Osteocyte (in vitro differentiated cells): ENCODE measurements around the gene ITGA3. TPM values are rescaled to one million over a fixed set of nuclear protein-coding genes. Genes with fewer than 3 reads are reported as not detected.

Experiments used
- DNase-seq: peaks from one replicate; pipeline ENCODE4 v3.0.0; 2021; ENCODE audit warnings: mixed read lengths; ENCODE audit not compliant: unreplicated experiment; ENCODE audit errors: extremely low spot score
- H3K27ac Mint-ChIP-seq: one replicate; pipeline ENCODE4 v1.8.0; 2021; ENCODE audit warnings: mild to moderate bottlenecking, mixed read lengths; ENCODE audit not compliant: unreplicated experiment
- H3K27me3 Mint-ChIP-seq: one replicate; pipeline ENCODE4 v1.8.0; 2021; ENCODE audit warnings: mixed read lengths; ENCODE audit not compliant: unreplicated experiment
- H3K36me3 Mint-ChIP-seq: one replicate; pipeline ENCODE4 v1.8.0; 2021; ENCODE audit warnings: mixed read lengths; ENCODE audit not compliant: unreplicated experiment
- H3K4me1 Mint-ChIP-seq: one replicate; pipeline ENCODE4 v1.8.0; 2021; ENCODE audit warnings: mixed read lengths; ENCODE audit not compliant: unreplicated experiment
- H3K4me3 Mint-ChIP-seq: one replicate; pipeline ENCODE4 v1.8.0; 2021; ENCODE audit warnings: mild to moderate bottlenecking, moderate library complexity, mixed read lengths; ENCODE audit not compliant: unreplicated experiment
- H3K9me3 Mint-ChIP-seq: one replicate; pipeline ENCODE4 v1.8.0; 2021; ENCODE audit warnings: mixed read lengths; ENCODE audit not compliant: unreplicated experiment
- total RNA-seq: library from RNA; stranded (reverse); gene quantifications from 2 replicates; pipeline ENCODE4 v1.2.1, GENCODE V29; 2021
- TF ChIP-seq, protein P1 (sequence below): fragments of 200-600 bp; sonication (generic); IDR thresholded peaks from 2 replicates; pipeline ENCODE4 v1.5.0; 2021; ENCODE audit warnings: antibody characterized with exemption, mild to moderate bottlenecking, moderate library complexity

The ITGA3 gene
- total RNA-seq, 1 donor from 2014 or later = 201 TPM

DNA sequence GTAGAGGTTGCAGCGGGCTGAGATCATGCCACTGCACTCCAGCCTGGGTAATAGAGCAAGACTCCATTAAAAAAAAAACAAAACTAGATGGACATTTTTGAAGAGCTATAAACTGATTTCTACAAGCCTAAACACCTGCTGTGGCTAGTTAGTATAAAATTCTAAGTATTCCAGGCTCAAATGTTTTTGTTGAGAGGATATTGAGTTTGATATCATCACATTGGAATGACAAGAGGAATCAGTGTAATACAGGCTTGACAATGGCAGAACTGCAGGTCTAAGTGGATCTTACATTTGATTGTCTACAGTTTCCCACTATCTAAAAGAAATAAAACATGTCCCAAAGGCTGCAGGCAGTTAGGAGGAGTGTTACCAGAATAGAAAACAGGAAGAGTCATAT is 37.0 kb upstream of the ITGA3 start:
- H3K27me3 Mint-ChIP-seq = peaks cover 4% of the 10 kb centered on the region
- TF ChIP-seq, protein P1, sequence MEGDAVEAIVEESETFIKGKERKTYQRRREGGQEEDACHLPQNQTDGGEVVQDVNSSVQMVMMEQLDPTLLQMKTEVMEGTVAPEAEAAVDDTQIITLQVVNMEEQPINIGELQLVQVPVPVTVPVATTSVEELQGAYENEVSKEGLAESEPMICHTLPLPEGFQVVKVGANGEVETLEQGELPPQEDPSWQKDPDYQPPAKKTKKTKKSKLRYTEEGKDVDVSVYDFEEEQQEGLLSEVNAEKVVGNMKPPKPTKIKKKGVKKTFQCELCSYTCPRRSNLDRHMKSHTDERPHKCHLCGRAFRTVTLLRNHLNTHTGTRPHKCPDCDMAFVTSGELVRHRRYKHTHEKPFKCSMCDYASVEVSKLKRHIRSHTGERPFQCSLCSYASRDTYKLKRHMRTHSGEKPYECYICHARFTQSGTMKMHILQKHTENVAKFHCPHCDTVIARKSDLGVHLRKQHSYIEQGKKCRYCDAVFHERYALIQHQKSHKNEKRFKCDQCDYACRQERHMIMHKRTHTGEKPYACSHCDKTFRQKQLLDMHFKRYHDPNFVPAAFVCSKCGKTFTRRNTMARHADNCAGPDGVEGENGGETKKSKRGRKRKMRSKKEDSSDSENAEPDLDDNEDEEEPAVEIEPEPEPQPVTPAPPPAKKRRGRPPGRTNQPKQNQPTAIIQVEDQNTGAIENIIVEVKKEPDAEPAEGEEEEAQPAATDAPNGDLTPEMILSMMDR = no peak

DNA sequence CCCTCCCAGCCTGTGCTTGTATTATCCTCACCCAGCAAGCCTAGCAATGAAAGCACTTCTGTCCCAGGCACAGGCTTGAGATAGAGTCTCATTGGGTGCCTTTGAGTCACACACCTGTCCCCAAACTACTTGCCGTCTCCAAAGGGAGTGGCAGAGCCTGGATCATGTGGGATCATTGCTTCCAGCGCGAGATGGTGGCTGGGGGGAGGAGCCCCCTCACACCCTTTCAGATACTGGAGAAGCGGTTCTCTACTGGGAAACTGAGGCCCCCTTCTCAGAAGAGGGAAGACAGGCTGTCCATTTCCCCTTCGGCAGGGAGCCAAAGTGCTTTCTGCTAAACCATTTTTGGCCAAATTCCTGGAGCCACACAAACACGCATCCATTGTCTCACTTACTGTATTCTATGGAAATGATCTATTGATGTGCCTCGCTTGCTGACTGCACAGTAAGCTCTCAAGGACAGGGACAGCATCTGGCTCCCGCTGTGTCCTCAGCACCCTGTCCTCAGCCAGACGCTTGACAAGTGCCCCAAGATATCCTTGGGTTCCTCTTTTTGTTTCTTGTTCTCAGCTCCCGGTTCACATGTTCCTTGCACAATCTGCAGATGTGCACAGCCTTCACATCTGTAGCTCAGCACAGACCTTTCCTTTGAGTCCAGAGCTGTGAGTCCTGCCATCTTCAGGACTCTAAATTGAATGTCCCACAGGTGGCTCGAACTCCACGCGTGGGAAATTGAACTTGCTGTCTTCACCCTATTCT is 34.9 kb upstream of the ITGA3 start:
- DNase-seq = peak; percentile 60
- TF ChIP-seq, protein P1 = no peak
- Mint-ChIP-seq H3K27ac (no peak overlapping the region), H3K9me3 (no peaks in the 10 kb centered on the region), H3K4me1 (peaks cover 13% of the 10 kb centered on the region), H3K4me3 (no peak overlapping the region), H3K36me3 (no peaks in the 10 kb centered on the region), H3K27me3 (peaks cover 4% of the 10 kb centered on the region)

More for the DNA sequence above, 37.0 kb upstream of the ITGA3 start:
- Mint-ChIP-seq H3K4me1 (peaks cover 13% of the 10 kb centered on the region), H3K9me3 (peaks cover 6% of the 10 kb centered on the region), H3K27ac (no peak overlapping the region), H3K4me3 (no peak overlapping the region), H3K36me3 (no peaks in the 10 kb centered on the region)
- no peak for DNase-seq

DNA sequence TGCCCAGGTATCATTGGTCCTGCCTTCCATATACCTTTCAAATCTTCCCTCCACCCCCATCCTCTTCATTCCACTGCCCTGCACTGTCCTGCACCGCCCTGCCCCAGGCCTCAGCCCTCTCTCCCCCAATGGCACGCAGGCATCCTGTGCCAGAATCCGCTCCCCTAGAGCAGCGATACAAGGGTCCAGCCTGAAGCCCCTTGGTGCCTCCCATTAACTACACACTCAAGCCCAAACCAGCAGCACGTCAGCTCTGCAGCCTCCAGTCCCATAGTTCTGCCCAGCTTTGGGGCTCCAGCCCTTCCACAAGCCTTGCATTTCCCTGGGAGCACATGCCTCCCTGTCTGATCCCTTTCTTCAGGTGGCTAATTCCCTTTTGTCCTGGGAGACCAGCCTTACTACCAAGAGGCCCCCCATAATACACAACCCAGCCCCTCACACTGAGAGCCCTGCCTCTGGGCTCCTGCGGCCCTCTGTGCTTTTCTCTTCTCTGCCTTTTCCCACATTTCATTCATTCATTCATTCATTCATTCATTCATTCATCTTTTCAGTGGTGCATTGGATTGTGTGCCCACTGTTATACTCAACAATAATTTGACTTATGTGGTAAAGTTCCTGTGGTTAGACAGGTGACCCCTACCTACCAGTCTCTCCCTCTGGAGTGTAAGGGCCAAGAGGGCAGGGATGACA is 34.1 kb upstream of the ITGA3 start:
- Mint-ChIP-seq H3K36me3 (no peaks in the 10 kb centered on the region), H3K9me3 (no peaks in the 10 kb centered on the region), H3K27me3 (peaks cover 4% of the 10 kb centered on the region), H3K27ac (no peak overlapping the region), H3K4me1 (peaks cover 17% of the 10 kb centered on the region), H3K4me3 (no peak overlapping the region)
- TF ChIP-seq, protein P1 = no peak
- peak; percentile 65 for DNase-seq

DNA sequence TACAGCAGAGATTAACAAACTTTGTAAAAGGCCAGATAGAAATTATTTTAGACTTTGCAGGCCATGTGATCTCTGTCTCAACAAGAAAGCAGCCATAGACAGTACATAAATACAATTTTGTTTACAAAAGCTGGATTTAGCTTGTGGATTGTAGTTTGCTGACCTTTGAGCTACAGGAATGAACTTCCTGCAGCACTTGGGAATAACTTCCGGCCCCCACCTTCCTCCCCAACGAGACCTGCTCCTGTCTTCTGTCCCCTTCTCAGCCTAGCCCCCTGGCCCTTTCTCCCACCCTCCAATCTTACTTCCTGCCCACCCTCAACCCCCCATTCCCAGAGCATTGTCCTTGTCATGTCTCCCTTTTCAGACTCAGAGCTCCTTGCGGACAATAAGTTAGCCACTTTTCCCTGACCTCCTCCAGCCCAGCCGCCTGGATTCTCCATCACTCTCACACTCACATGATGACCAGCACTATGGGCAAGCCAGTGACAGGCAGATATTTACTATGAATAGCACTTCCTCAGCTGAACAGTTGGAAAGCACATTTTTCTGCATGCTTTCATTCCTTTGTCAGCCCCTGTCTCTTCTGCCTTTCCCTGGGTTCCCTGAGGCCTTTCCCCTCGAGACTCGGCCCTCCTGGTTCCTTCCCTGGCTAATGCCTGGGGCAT is 33.3 kb upstream of the ITGA3 start:
- Mint-ChIP-seq H3K27me3 (peaks cover 4% of the 10 kb centered on the region), H3K9me3 (no peaks in the 10 kb centered on the region), H3K36me3 (no peaks in the 10 kb centered on the region), H3K27ac (peak overlapping the region; percentile 65), H3K4me1 (peaks cover 23% of the 10 kb centered on the region), H3K4me3 (no peak overlapping the region)
- DNase-seq = peak; percentile 65
- TF ChIP-seq, protein P1 = no peak

DNA sequence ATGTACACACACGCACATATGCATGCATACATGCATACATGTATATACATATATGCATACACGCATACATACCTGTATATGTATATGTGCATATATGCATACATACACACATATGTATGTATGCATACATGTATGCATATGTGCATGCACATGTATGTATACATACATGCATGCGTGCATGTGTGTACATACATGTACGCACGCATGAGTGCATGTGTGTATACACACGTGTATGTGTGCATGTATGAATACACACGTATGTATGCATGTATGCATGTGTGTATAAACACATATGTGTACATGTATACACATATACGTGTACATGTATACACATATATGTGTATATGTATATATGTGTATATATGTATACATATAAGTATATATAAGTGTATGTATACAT is 32.4 kb upstream of the ITGA3 start:
- no peak overlapping the region for H3K27ac Mint-ChIP-seq
- H3K27me3 Mint-ChIP-seq = peaks cover 4% of the 10 kb centered on the region
- H3K36me3 Mint-ChIP-seq = no peaks in the 10 kb centered on the region
- peaks cover 32% of the 10 kb centered on the region for H3K4me1 Mint-ChIP-seq
- TF ChIP-seq, protein P1 = no peak
- H3K4me3 Mint-ChIP-seq = no peak overlapping the region
- DNase-seq = no peak
- no peaks in the 10 kb centered on the region for H3K9me3 Mint-ChIP-seq
